NCI-H446 (cell line): ENCODE data around the gene HRH3.

Experiments
- DNase-seq, 2 experiments: peaks; one replicate each; lab custom pipeline; 2025; lab: John Stamatoyannopoulos, UW

HRH3 gene

DNA sequence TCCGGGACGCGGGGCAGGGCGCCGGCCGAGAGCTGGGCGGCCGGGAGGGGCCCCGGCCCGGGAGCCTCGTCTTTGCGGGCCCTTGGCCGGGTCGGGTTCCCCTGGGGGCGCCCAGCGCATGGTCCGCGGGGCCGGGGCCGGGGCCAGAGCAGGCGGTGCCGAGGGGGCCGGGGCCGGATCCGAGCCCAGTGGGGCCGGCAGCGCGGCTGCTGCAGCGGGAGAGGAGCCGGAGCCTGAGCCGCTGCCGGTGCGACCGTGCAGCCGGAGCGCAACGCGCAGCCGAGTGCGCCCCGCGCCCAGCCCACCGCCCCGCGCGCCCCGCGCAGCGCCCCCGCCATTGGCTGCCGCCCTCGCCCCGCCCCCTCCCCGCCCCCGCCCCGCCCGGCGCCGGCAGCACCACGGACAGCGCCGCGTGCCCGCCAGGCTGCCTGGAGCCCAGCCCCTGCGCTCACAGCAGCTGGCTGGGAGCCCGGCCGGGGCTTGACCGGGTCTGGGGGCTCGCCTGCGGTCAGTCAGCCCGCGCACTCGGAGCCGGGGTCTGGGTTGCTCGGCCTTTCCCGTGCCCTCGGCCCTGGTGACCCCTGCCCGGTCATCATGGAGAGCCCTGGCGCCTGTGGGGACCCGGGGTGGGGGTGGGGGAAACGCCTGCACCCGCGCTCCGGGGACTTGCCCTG lies at the start of gene HRH3:
Gene HRH3, minus strand, starts transcription at position 287 of the 674 bp plus-strand sequence. CDS start 308 bp downstream, outside the sequence.
- peak in 1 of 2 experiments; percentile 55 for DNase-seq

DNA sequence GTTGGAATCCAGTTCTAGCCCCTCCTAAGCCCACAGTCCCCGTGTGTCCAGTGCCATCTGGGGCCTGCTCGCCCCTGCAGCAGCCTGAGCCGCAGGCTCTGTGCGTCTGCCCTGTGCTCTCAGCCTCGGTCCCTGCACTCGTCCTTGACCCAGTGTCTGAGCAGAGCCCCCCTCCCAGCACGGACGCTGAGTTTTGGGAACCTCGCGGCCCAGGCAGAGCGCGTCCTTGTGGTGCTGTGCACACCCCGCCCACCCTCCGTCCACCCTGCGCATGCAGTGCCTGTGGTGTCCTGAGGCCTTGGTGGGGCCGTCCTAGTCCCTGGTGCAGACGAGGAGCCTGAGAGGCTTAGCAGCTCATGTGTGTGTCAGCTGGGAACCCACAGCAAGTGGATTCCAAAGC lies 49.8 kb upstream of the HRH3 start:
- no peak for DNase-seq

DNA sequence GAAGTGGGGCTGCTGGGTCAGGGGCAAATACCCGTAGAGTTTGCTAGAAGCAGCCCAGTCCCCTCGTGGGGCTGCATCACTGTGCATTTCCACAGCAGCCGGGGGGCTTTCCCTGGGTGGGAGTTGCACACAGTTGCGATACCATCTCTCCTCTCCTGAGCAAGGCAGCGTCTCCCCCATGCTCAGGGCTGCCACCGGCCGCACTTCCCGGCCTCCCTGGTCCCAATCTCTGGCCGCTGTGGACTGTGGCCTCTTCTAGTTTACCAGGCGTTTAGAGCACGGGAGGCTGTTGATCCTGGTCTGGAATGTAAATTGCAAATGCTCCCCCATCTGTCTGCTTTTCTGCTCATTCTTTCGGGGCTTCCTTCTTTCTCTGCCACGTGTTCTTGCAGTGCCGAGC lies 49.3 kb upstream of the HRH3 start:
- no peak for DNase-seq

DNA sequence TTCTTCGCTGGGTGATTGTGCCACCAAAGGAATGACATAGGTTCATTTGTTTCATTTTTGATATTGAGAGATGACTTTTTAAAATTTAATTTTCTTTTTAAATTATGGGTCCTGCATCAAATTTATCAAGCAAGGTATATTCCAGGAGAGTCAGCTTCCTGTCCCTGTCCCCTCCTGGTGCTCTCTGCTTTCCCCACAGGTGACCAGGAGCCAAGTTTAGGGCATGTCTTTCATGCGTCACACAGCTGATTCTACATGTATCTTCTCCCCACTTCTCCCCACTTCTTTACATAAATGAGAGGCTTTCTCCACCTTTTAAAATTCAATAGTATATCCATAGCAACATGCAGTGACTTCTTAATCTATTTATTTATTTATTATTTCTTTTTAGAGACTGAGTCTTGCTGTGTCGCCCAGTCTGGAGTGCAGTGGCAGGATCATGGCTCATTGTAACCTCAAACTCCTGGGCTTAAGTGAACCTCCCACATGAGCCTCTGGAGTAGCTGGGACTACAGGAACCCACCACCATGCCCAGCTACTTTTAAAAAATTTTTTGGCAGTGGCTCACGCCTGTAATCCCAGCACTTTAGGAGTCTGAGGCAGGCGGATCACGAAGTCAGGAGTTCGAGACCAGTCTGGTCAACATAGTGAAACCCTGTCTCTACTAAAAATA lies 48.3 kb upstream of the HRH3 start:
- DNase-seq: no peak

DNA sequence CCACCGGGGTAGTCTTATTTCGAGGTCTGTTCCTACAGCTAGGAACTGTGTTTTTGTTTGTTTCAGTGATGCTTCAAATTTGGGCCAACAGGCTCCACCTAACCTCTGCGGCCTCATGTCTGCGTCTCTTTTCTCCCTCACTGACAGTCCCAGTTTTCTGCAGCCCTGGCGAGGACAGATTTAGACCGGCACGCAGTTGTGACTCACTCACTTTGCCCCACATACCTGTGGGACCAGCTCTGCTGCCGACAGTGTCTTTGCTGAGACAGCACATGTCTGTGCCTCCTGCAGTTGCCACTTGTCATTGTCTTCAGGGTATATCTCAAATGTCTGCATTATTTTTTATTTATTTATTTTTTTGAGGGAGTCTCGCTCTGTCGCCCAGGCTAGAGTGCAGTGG lies 47.5 kb upstream of the HRH3 start:
- DNase-seq: no peak

DNA sequence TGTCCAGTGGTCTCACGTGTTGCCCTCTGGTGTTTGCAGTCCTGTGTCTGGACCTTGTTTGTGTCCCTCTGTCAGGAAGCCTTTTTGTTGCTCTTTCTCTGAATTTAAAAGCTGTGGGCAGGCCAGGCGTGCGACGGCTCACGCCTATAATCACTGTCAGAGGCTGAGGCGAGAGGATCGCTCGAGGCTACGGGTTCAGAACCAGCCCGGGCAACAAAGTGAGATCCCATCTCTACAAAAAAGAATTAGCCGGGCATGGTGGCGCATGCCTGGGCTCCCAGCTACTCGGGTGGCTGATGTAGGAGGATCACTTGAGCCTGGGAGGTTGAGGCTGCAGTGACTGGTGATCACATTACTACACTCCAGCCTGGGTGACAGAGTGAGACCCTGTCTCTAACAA lies 46.8 kb upstream of the HRH3 start:
- no peak for DNase-seq

DNA sequence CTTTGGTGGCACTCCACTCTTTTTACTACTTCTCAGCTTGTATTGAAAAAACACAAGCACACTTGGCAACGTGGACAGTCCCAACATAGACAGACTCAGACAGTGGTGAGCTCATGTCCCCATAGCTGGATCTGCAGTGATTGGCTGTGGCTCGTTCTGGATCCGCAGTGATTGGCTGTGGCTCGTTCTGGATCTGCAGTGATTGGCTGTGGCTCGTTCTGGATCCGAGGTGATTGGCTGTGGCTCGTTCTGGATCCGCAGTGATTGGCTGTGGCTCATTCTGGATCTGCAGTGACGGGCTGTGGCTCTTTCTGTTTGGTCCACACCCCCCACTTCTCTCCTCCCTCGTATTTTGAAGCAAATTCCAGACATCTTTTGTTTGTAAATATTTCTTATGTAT lies 46.3 kb upstream of the HRH3 start:
- DNase-seq: no peak

DNA sequence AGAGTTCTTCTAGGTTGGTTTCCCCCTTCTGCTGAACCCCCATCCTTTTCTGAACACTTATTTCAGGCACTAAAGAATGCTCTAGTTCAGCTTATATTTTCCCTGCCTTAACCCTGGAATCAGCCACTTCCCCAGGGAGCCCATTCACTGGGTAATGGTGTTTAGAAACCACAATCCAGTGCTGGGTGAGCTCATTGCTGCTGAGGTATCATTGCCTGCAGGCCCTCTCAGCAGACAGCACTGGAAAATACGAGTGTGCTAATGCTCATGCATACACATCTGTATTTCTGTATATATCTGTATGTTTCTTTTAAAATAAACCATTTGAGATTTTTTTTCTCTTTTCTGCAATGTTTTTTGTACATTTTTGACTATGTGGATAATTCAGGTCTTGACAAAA lies 45.3 kb upstream of the HRH3 start:
- no peak for DNase-seq

DNA sequence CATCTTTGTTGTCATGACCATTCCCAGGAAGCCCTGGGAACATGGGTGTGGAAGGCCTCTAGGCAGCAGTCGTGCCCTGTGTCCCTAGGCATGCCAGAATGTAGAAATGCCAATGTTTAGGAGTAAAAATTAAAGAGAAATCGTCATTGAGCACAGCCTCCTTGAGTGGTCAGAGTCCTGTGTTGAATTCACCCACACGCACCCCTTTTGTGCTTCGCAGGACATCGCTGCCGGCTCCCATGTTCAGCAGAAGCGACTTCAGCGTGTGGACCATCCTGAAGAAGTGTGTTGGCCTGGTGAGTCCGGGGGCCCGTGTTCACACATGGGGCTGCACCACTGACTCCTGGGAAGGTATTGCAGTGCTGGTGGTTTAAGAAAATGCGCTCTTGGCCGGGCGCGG lies 43.3 kb upstream of the HRH3 start:
- DNase-seq: no peak

DNA sequence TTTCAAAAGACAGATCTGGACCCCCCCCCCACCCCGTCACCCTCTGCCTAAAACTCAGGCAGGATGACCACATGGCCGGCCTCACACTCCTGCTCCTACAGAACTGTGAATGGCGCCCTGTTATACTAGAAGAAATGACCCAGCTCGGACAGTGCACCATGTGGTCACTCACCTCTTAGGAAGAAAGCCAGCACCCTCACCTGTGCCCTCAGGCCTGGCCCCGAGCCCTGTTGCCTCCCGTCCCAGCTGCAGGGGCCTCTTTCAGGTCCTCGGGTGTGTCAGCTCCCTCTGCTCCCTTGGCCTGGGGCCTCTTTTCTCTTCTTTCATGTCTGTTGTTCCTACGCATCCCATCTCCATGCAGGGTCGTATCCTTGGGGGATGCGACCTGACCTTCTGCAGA lies 42.0 kb upstream of the HRH3 start:
- DNase-seq: no peak

DNA sequence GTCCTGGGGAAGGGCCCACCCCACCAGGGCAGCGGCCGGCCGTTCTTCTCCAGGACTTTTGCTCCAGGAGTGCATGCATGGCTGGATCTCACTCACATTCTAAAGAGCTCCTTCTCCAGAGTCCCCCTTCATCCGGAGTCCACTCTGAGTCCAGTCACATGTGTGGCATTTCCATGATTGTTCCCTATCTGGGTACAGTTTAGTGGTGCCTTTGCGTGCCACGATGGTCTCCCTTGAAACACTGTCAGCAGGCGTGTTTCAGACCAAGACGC lies 39.2 kb upstream of the HRH3 start:
- no peak for DNase-seq

DNA sequence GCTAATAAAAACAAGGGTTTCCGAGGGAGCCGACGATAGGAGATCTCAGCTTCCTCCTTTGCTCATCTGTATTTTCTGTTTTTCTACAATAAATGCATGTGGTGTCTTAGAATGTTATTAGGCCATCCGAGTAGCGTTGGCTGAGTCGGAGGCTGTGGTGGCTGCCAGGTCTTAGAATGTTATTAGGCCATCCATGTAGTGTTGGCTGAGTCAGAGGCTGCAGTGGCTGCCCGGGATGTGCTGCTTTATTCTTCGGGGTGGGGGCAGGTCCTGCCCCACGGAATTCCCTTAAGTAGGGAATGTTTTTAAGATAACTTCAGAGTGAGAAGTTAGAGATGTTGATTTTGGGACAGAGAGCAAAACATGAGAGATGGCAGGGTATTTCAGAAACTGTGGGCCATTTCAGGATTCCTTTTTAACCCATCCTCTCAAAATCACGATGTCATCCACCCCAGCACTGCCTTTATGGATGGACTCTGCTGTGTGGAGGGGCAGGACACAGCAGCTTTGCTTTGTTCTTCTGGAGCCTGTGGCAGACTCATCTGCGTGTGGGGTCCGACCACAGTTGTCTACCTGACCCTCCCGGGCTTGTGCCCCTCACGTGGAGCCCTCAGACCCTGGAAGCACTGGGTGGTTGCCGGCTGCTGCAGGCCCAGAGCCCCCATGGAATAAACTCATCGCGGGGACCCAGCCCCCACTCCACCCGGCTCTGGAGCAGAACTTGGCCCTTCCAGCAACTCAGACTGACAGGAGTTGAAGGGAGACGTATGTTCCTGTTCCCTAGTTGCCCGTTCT lies 38.6 kb upstream of the HRH3 start:
- DNase-seq: no peak

DNA sequence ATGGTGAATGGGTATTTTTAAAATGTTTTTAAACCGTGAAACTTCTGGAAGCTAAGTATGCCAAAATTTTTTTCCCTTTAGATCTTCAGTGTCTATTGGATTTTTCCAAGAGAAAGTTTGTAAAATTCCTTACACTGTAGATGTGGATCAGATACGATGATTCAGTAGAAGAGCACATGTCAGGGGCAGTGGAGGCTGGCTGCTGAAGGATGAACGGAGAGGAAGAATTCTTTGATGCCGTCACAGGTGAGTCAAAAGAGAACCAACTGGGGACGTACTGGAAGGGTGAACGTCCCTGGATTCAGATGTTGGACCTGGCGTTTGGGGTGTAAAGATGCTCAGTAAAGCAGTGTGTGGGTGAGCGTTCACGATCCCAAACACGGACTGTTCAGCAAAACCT lies 35.9 kb upstream of the HRH3 start:
- no peak for DNase-seq

DNA sequence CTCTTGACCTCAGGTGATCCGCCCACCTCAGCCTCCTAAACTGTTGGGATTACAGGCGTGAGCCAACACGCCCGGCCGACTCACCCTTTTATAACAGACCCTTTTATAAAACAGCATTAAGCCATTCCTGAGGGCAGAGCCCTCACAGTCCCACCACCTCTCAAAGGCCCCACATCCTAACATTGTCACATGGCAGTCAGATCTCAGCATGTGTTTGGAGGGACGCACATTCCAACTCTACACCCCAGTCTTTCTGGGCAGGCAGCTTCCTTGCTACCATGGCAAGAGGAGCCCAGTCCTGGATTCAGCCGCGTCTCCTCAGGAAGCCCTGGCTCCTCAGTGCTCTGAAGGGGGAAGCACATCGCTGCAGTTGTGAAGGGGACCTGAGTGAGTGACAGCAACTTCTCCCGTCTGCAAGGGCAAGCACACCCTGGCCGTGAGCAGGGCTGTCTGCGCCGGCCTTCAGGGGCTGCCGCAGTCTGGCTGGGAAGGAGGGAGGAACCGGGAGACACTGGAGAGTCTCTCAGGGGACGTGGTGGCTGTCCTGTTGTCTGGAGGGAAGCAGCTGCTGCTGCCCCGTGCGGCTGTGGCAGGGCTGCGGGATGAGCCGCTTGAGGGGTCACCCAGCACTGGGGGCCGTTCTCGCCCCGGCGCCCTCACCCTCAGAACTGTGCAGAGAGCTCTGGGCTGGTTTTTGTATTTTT lies 34.1 kb upstream of the HRH3 start:
- no peak for DNase-seq

DNA sequence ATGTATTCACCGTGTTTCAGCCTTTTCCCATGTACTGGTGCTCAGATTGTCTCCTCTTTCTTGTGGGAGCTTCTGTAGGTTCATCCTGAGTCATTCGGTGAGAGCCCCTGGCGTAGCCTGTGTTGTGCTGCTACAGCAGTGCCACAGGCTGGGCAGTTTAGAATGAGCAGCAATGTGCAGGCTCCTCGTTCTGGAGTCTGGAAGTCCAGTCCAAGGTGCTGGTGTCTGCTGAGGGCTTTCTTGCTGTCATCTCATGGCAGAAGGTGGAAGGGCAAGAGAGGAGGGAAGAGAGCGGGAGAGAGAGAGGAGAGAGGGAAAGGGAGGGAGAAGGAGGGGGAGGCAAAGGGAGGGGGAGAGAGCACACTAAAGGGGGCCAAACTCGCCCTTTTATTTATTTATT lies 33.3 kb upstream of the HRH3 start:
- no peak for DNase-seq

DNA sequence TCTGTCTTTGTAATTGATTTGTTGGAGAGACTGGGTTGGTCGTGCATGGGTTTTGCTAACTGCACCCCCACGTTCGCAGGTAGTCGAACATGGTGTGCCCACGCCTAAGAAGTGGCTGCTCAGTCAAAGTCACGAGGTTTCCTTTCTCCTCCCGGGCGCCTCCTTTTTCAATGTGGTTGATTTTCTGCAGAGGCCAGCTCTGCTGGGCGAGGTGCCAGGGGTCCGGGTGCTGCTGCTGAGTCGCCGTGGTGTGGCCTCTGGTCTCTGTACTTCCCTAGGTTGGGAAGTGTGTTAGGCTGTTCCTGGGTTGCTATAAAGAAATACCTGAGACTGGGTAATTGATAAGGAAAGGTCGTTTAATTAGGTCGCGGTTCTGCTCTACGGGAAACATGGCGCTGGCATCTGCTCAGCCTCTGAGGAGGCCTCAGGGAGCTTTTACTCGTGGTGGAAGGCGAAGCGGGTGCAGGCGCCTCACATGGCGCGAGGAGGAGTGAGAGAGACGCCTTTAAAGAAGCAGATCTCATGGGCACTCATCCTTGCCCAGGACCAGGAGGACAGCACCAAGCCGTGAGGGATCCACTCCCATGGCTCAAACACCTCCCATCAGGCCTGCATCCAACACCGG lies 32.4 kb upstream of the HRH3 start:
- DNase-seq: no peak

DNA sequence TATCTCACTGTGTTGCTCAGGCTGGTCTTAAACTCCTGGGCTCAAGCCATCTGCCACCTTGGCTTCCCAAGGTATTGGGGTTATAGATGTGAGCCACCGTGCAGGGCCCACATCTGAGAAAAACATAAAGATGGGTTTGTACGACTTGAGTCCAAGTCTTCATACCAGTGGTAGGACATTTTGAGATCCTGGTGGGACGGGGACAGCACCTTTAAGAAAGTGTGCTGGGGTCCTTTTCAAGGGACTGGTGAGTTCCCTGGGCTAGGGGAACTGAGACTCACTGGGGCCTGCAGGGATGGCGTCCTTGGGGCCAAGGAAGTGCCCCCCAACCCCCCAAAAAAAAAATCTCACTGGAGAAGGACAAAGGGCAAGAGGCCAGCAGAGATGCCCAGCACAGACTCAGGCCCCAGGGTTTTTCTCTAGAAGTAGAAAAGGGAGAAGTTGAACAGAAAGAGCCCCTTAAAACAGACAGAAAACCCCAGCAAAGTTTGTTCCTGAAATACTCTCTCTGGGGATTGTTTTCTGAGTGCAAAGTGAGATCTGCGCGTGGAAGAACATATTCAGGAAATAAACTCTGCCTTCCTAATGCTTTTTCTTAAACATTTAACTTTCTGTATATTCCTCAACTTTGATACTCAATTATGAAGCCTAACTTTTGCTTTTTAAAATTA lies 28.9 kb upstream of the HRH3 start:
- DNase-seq: no peak

DNA sequence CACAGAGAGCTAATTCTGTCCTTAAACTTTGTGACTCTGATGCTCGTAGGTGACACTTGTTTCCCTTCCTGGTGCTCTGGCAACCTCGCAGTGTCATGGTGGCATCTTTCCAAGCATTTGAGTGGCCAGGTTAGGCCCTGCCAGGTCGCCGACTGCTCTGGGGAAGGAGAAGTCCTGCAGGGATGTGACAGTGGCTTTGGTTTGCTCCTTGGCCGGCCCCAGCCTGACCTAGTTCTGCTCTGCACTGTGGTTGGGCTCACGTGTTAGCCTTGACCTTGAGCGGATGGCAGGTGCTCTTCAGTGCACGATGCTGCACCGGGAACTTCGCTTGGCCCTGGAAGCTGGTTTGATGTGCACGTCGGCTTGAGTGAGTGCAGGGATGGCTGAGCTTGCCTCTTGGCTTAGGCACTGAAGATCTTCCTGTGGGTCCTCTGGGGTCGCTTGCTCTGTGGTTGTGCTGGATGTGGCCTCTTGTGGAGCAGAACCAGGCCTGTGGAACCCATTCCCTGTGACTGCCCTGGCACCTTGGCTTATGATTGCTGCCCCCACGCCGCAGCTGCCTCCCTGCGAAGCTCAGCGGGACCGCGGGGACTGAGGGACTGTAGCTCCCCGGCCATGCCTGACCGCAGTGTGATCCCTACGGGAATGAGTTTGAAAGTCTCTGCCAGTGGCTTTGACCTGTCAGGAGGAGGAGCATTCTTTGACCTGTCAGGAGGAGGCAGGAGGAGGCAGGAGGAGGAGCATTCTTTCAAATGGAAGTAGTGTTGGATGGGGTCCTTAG lies 27.0 kb upstream of the HRH3 start:
- no peak for DNase-seq

DNA sequence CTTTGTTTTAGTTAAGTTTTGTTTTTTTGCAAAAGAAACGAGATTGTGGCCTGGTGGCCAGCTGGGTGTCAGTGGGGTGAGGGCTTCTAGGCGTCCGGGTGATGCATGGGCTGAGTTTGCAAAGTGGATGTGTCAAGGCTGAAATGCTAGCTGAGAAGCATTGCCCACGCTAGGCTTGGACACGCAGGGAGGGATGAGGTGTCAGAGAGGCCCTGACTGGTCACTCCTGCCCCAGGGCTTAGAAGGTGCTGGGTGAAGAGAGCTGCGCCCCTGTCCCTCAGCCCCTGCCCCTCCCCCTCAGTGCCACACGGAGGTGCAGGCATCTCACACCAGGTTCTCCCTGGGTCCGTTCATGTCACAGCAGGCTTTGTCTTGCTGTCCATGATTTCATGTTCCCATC lies 26.4 kb upstream of the HRH3 start:
- no peak for DNase-seq

DNA sequence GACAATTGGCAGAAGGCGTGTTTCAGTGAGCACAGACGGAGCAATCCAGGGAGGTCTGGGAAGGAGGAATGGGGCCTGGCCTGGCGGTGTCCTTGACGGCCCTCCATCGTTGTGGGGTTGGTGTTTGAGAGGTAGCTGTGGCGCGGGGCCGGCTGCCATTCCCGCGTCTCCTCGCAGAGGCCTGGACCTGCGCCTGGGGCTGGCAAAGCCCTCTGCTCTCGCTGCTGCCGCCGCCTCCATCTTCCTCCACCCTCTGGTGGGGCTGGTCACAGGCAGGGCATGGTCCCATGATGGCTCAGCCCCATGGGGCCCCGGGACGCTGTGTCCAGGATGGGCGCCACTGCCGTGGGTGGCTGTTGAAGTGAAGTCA lies 25.8 kb upstream of the HRH3 start:
- no peak for DNase-seq

DNA sequence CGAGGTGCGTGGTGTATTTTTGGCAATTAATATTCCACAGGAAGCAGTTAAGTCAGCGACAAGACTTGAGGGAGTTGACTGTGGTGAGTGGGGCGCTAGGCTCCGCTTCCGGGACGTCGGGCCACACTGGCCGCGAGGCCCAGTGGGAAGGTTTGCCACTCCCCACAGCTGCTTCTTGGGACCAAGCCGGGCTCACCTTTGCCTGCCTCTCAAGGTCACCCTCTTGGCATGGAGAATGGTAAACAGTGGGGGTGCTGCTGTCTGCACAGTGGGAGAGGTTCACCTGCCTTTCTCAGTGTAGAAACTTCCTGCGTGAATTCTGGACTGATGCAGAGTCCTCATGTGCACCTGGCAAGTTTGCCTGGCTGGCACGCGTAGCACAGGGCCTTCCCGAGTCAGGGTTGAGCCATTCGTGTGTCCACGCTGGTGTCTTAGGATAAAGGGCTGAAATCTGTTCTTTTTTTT lies 24.6 kb upstream of the HRH3 start:
- DNase-seq: no peak
